ENCODE measurements around the gene HS3ST5.

The HS3ST5 gene

GRCh38 chr6:114280239-114280982 is 62.4 kb downstream of the HS3ST5 start:
- Mint-ChIP-seq H3K4me3 (no peak overlapping the region), H3K36me3 (ENCODE audit: insufficient read depth) (no peaks in the 10 kb centered on the region), H3K27ac (no peak overlapping the region), H3K4me1 (ENCODE audit: low read depth in 2 of 2) (no peaks in the 10 kb centered on the region), H3K27me3 (no peaks in the 10 kb centered on the region), H3K9me3 (peaks cover 7 to 9% of the 10 kb centered on the region in 2 donors)
- ATAC-seq (replicated peaks): no peak
- DNase-seq: no peak

- Mint-ChIP-seq H3K4me1 (ENCODE audit: low read depth in 2 of 2) (no peaks in the 10 kb centered on the region), H3K27ac (no peak overlapping the region), H3K9me3 (peaks cover 7 to 9% of the 10 kb centered on the region in 2 donors), H3K4me3 (no peak overlapping the region), H3K36me3 (ENCODE audit: insufficient read depth) (no peaks in the 10 kb centered on the region), H3K27me3 (no peaks in the 10 kb centered on the region)
- ATAC-seq (replicated peaks): no peak
- no peak for DNase-seq
These were observed 65.6 kb downstream of the HS3ST5 start for GRCh38 chr6:114277220-114277619.

GRCh38 chr6:114276783-114277182 is 66.0 kb downstream of the HS3ST5 start:
- DNase-seq (no peak), ATAC-seq (replicated peaks) (no peak)
- no peak overlapping the region for H3K27ac Mint-ChIP-seq
- no peaks in the 10 kb centered on the region for H3K36me3 Mint-ChIP-seq (ENCODE audit: insufficient read depth)
- H3K27me3 Mint-ChIP-seq: no peaks in the 10 kb centered on the region
- peaks cover 7 to 9% of the 10 kb centered on the region in 2 donors for H3K9me3 Mint-ChIP-seq
- H3K4me3 Mint-ChIP-seq: no peak overlapping the region
- H3K4me1 Mint-ChIP-seq (ENCODE audit: low read depth in 2 of 2): no peaks in the 10 kb centered on the region

GRCh38 chr6:114274836-114275235 is 68.0 kb downstream of the HS3ST5 start:
- H3K4me3 Mint-ChIP-seq: no peak overlapping the region
- H3K27ac Mint-ChIP-seq: no peak overlapping the region
- ATAC-seq (replicated peaks) (no peak), DNase-seq (no peak)
- no peaks in the 10 kb centered on the region for H3K36me3 Mint-ChIP-seq (ENCODE audit: insufficient read depth)
- H3K27me3 Mint-ChIP-seq: no peaks in the 10 kb centered on the region
- H3K9me3 Mint-ChIP-seq: peaks cover 1 to 6% of the 10 kb centered on the region in 2 donors
- H3K4me1 Mint-ChIP-seq (ENCODE audit: low read depth in 2 of 2): no peaks in the 10 kb centered on the region

GRCh38 chr6:114272582-114272981 is 70.2 kb downstream of the HS3ST5 start:
- ATAC-seq (replicated peaks) (no peak), DNase-seq (no peak)
- H3K36me3 Mint-ChIP-seq (ENCODE audit: insufficient read depth): no peaks in the 10 kb centered on the region
- no peak overlapping the region for H3K4me3 Mint-ChIP-seq
- H3K27ac Mint-ChIP-seq: no peak overlapping the region
- no peaks in the 10 kb centered on the region for H3K4me1 Mint-ChIP-seq (ENCODE audit: low read depth in 2 of 2)
- no peaks in the 10 kb centered on the region for H3K27me3 Mint-ChIP-seq
- H3K9me3 Mint-ChIP-seq: no peaks in the 10 kb centered on the region

- no peak for ATAC-seq (replicated peaks)
- H3K36me3 Mint-ChIP-seq (ENCODE audit: insufficient read depth): no peaks in the 10 kb centered on the region
- H3K27me3 Mint-ChIP-seq: no peaks in the 10 kb centered on the region
- DNase-seq: no peak
- H3K9me3 Mint-ChIP-seq: no peaks in the 10 kb centered on the region
- H3K4me1 Mint-ChIP-seq (ENCODE audit: low read depth in 2 of 2): no peaks in the 10 kb centered on the region
- H3K4me3 Mint-ChIP-seq: no peak overlapping the region
- no peak overlapping the region for H3K27ac Mint-ChIP-seq
These were observed 71.4 kb downstream of the HS3ST5 start for GRCh38 chr6:114271405-114271804.

- Mint-ChIP-seq H3K4me1 (ENCODE audit: low read depth in 2 of 2) (no peaks in the 10 kb centered on the region), H3K4me3 (no peak overlapping the region), H3K36me3 (ENCODE audit: insufficient read depth) (no peaks in the 10 kb centered on the region), H3K27me3 (no peaks in the 10 kb centered on the region), H3K9me3 (peaks cover 2 to 9% of the 10 kb centered on the region in 2 donors), H3K27ac (no peak overlapping the region)
- no peak for ATAC-seq (replicated peaks)
- DNase-seq: no peak
These were observed 74.9 kb downstream of the HS3ST5 start for GRCh38 chr6:114267897-114268296.

GRCh38 chr6:114260810-114261209 is 82.0 kb downstream of the HS3ST5 start:
- no peak for ATAC-seq (replicated peaks)
- H3K27ac Mint-ChIP-seq: no peak overlapping the region

GRCh38 chr6:114258376-114258775 is 84.4 kb downstream of the HS3ST5 start:
- Mint-ChIP-seq H3K27ac (no peak overlapping the region), H3K4me1 (ENCODE audit: low read depth in 2 of 2) (no peaks in the 10 kb centered on the region), H3K27me3 (no peaks in the 10 kb centered on the region), H3K9me3 (peaks cover 0 to 2% of the 10 kb centered on the region in 2 donors), H3K4me3 (no peak overlapping the region), H3K36me3 (ENCODE audit: insufficient read depth) (no peaks in the 10 kb centered on the region)
- ATAC-seq (replicated peaks) (no peak), DNase-seq (no peak)

More at GRCh38 chr6:114260810-114261209, 82.0 kb downstream of the HS3ST5 start:
- Mint-ChIP-seq H3K4me3 (no peak overlapping the region), H3K36me3 (ENCODE audit: insufficient read depth) (no peaks in the 10 kb centered on the region), H3K4me1 (ENCODE audit: low read depth in 2 of 2) (no peaks in the 10 kb centered on the region), H3K9me3 (peaks cover 2 to 9% of the 10 kb centered on the region in 2 donors), H3K27me3 (no peaks in the 10 kb centered on the region)
- DNase-seq: no peak

GRCh38 chr6:114253431-114253830 is 89.4 kb downstream of the HS3ST5 start:
- no peak for ATAC-seq (replicated peaks)

GRCh38 chr6:114249522-114249921 is 93.3 kb downstream of the HS3ST5 start:
- no peak for DNase-seq
- H3K27ac Mint-ChIP-seq: no peak overlapping the region
- no peak for ATAC-seq (replicated peaks)

More at GRCh38 chr6:114253431-114253830, 89.4 kb downstream of the HS3ST5 start:
- peaks cover 0 to 5% of the 10 kb centered on the region in 2 donors for H3K9me3 Mint-ChIP-seq
- no peak overlapping the region for H3K27ac Mint-ChIP-seq
- no peak for DNase-seq
- no peaks in the 10 kb centered on the region for H3K27me3 Mint-ChIP-seq
- H3K36me3 Mint-ChIP-seq (ENCODE audit: insufficient read depth): no peaks in the 10 kb centered on the region
- no peaks in the 10 kb centered on the region for H3K4me1 Mint-ChIP-seq (ENCODE audit: low read depth in 2 of 2)
- H3K4me3 Mint-ChIP-seq: no peak overlapping the region

GRCh38 chr6:114247101-114247500 is 95.7 kb downstream of the HS3ST5 start:
- Mint-ChIP-seq H3K9me3 (peaks cover 0 to 6% of the 10 kb centered on the region in 2 donors), H3K4me1 (ENCODE audit: low read depth in 2 of 2) (no peaks in the 10 kb centered on the region), H3K27ac (no peak overlapping the region), H3K4me3 (no peak overlapping the region), H3K36me3 (ENCODE audit: insufficient read depth) (no peaks in the 10 kb centered on the region), H3K27me3 (no peaks in the 10 kb centered on the region)
- no peak for DNase-seq
- ATAC-seq (replicated peaks): no peak

More at GRCh38 chr6:114249522-114249921, 93.3 kb downstream of the HS3ST5 start:
- H3K36me3 Mint-ChIP-seq (ENCODE audit: insufficient read depth): no peaks in the 10 kb centered on the region
- H3K4me1 Mint-ChIP-seq (ENCODE audit: low read depth in 2 of 2): no peaks in the 10 kb centered on the region
- H3K9me3 Mint-ChIP-seq: peaks cover 0 to 5% of the 10 kb centered on the region in 2 donors
- no peak overlapping the region for H3K4me3 Mint-ChIP-seq
- no peaks in the 10 kb centered on the region for H3K27me3 Mint-ChIP-seq

- Mint-ChIP-seq H3K4me3 (no peak overlapping the region), H3K36me3 (ENCODE audit: insufficient read depth) (no peaks in the 10 kb centered on the region), H3K27ac (no peak overlapping the region), H3K4me1 (ENCODE audit: low read depth in 2 of 2) (no peaks in the 10 kb centered on the region), H3K27me3 (no peaks in the 10 kb centered on the region), H3K9me3 (peaks cover 0 to 12% of the 10 kb centered on the region in 2 donors)
- no peak for DNase-seq
- no peak for ATAC-seq (replicated peaks)
These were observed 102.0 kb downstream of the HS3ST5 start for GRCh38 chr6:114240796-114241195.

- Mint-ChIP-seq H3K27ac (no peak overlapping the region), H3K4me3 (no peak overlapping the region), H3K27me3 (no peaks in the 10 kb centered on the region), H3K4me1 (ENCODE audit: low read depth in 2 of 2) (no peaks in the 10 kb centered on the region), H3K36me3 (ENCODE audit: insufficient read depth) (no peaks in the 10 kb centered on the region), H3K9me3 (peaks cover 0 to 7% of the 10 kb centered on the region in 2 donors)
- no peak for DNase-seq
- no peak for ATAC-seq (replicated peaks)
These were observed 114.1 kb downstream of the HS3ST5 start for GRCh38 chr6:114228675-114229074.

Measured in effector memory CD8-positive, alpha-beta T cell (primary cell).